NT2/D1 (cell line): ENCODE measurements around the gene RIMKLA.

ENCODE experiments used
- SUZ12 ChIP-seq: IDR thresholded peaks from 2 replicates; pipeline ENCODE4 v1.6.1; 2011; ENCODE audit not compliant: insufficient read length, insufficient read depth; ENCODE audit errors: extremely low read depth
- YY1 ChIP-seq: IDR thresholded peaks from 2 replicates; pipeline ENCODE4 v1.6.1; 2011; ENCODE audit not compliant: insufficient read length, insufficient read depth

GRCh38 chr1:42434340-42434739, 53.7 kb downstream of the RIMKLA start:
- TF ChIP-seq YY1 (no peak), SUZ12 (no peak)
